HepG2 (cell line): Measurements from ENCODE around the gene LYZL2. TPM values are rescaled to one million over a fixed set of nuclear protein-coding genes. Genes with fewer than 3 reads are reported as not detected.
A peak's percentile ranks its signal among the peaks of the same experiment; 100 is the strongest.

Experiments
- ATAC-seq: fragments of 200-7000 bp; cut with Tn5 transposase; 3 replicates; pipeline ENCODE4 v1.9.1; 2020; ENCODE audit warnings: mild to moderate bottlenecking, moderate library complexity
- BruUV-seq: library from RNA; stranded (reverse); fragments of 400-500 nt; replicated peaks from 2 replicates; lab custom pipeline; 2021; lab: Mats Ljungman, UMichigan
- CTCF ChIA-PET: fragments of 300-600 bp; formaldehyde crosslinking; extraction: SDS; loops from one replicate; lab custom pipeline; 2021; ENCODE audit warnings: low total read pairs, inconsistent platforms, low intra/inter-chr PET ratio; lab: Yijun Ruan, JAX
- POLR2A ChIA-PET: fragments of 350-600 bp; sonication (Branson Sonifier 250); formaldehyde crosslinking; loops from one replicate; lab custom pipeline; 2020; ENCODE audit warnings: antibody characterized with exemption, inconsistent platforms; lab: Yijun Ruan, JAX
- DNase-seq: peaks from one replicate; pipeline ENCODE4 v3.0.0-alpha.2; 2015; ENCODE audit warnings: low spot score
- FAIRE-seq: peaks from 3 replicates; lab custom pipeline; 2011; peaks lifted over from hg19 to GRCh38; lab: Jason Lieb, UNC
- H2AFZ ChIP-seq: one replicate; pipeline ENCODE4 v1.6.1; 2011; ENCODE audit warnings: low read length, inconsistent platforms
- H3K27ac ChIP-seq: fragments of 300-600 bp; 3 replicates; pipeline ENCODE4 v1.8.0; 2011; ENCODE audit warnings: mixed run types, mild to moderate bottlenecking, mixed read lengths, low read length, inconsistent platforms; ENCODE audit not compliant: insufficient read depth; ENCODE audit errors: extremely low read length
- H3K27me3 ChIP-seq, 2 experiments: fragments of 200-600 bp in 1 of 2; 2 replicates in 1 of 2; 3 replicates in 1 of 2; pipeline versions ENCODE4 v1.6.0 to v1.8.0; 2011; ENCODE audit warnings: low read length in 2 of 2, mild to moderate bottlenecking in 2 of 2, moderate library complexity in 2 of 2, inconsistent platforms in 1 of 2; ENCODE audit not compliant: insufficient read depth in 2 of 2, control insufficient read depth in 1 of 2
- H3K36me3 ChIP-seq, 2 experiments: fragments of 200-600 bp in 1 of 2; replicated peaks in 1 of 2; 2 replicates in 1 of 2; 3 replicates in 1 of 2; pipeline versions ENCODE4 v1.5.1 to v1.8.0; 2011; ENCODE audit warnings: low read length in 2 of 2, inconsistent platforms in 1 of 2; ENCODE audit not compliant: insufficient read depth in 2 of 2, control insufficient read depth in 1 of 2
- H3K4me1 ChIP-seq: 2 replicates; pipeline ENCODE4 v1.5.1; 2012; ENCODE audit warnings: low read length, inconsistent platforms; ENCODE audit not compliant: insufficient read depth
- H3K4me2 ChIP-seq: 2 replicates; pipeline ENCODE4 v1.6.0; 2011; ENCODE audit warnings: low read depth, low read length, inconsistent platforms
- H3K4me3 ChIP-seq, 3 experiments: fragments of 200-600 bp in 1 of 3; sonication (generic), shearing (Covaris generic) in 1 of 3; replicated peaks in 1 of 3; 2 replicates each; pipeline ENCODE4 v1.5.1; 2011 to 2016; ENCODE audit warnings: low read length in 3 of 3, inconsistent platforms in 2 of 3, low read depth in 2 of 3, mild to moderate bottlenecking in 2 of 3, control low read depth in 1 of 3, mixed read lengths in 1 of 3; ENCODE audit not compliant: insufficient read depth in 1 of 3
- H3K79me2 ChIP-seq: one replicate; pipeline ENCODE4 v1.6.1; 2011; ENCODE audit warnings: low read length, inconsistent platforms; ENCODE audit not compliant: insufficient read depth
- H3K9ac ChIP-seq: 2 replicates; pipeline ENCODE4 v1.6.0; 2011; ENCODE audit warnings: mild to moderate bottlenecking, low read depth, low read length, inconsistent platforms; ENCODE audit not compliant: insufficient read depth
- H3K9me3 ChIP-seq: 2 replicates; pipeline ENCODE4 v1.5.1; 2012; ENCODE audit warnings: mild to moderate bottlenecking, low read length
- H4K20me1 ChIP-seq: 2 replicates; pipeline ENCODE4 v1.6.0; 2011; ENCODE audit warnings: inconsistent platforms, mild to moderate bottlenecking, low read length, moderate library complexity; ENCODE audit not compliant: insufficient read depth
- CEBPZ ChIP-seq: IDR thresholded peaks from 2 replicates; pipeline ENCODE4 v1.6.1; 2012; ENCODE audit warnings: low read length, improper control_type of control experiment
- CENPBD1 ChIP-seq: sonication (generic); formaldehyde crosslinking; IDR thresholded peaks from 2 replicates; pipeline ENCODE4 v1.8.0; 2022; ENCODE audit warnings: missing genetic modification reagents, low read depth, mild to moderate bottlenecking, borderline replicate concordance
- ETV5 ChIP-seq: IDR thresholded peaks from 2 replicates; pipeline ENCODE4 v1.6.1; 2018; ENCODE audit warnings: missing biosample characterization, missing genetic modification reagents, inconsistent platforms, borderline replicate concordance
- HNRNPLL ChIP-seq: fragments of 200-400 bp; formaldehyde crosslinking; IDR thresholded peaks from 2 replicates; pipeline ENCODE4 v1.6.1; 2017; ENCODE audit warnings: mild to moderate bottlenecking, low read depth, low read length; ENCODE audit not compliant: poor library complexity, severe bottlenecking
- MAFK ChIP-seq, 2 experiments: IDR thresholded peaks in 1 of 2; conservative IDR thresholded peaks in 1 of 2; 2 replicates each; pipeline ENCODE4 v1.6.1; 2011; ENCODE audit warnings: improper control_type of control experiment in 2 of 2, low read length in 2 of 2
- PAWR ChIP-seq: sonication (generic); formaldehyde crosslinking; IDR thresholded peaks from 2 replicates; pipeline ENCODE4 v1.4.0; 2020; ENCODE audit warnings: missing genetic modification reagents, mild to moderate bottlenecking, borderline replicate concordance
- SPEN ChIP-seq: sonication (generic); formaldehyde crosslinking; IDR thresholded peaks from 2 replicates; pipeline ENCODE4 v1.5.1; 2020; ENCODE audit warnings: low read depth, mild to moderate bottlenecking, missing genetic modification reagents
- ZNF441 ChIP-seq: sonication (generic); formaldehyde crosslinking; IDR thresholded peaks from 2 replicates; pipeline ENCODE4 v1.7.0; 2021; ENCODE audit warnings: missing genetic modification reagents, borderline replicate concordance
- ZNF569 ChIP-seq: sonication (generic); formaldehyde crosslinking; IDR thresholded peaks from 2 replicates; pipeline ENCODE4 v1.5.0; 2020; ENCODE audit warnings: mild to moderate bottlenecking, missing genetic modification reagents, moderate library complexity, borderline replicate concordance
- ZNF879 ChIP-seq: sonication (generic); formaldehyde crosslinking; IDR thresholded peaks from 2 replicates; pipeline ENCODE4 v1.8.1; 2023; ENCODE audit warnings: missing genetic modification reagents
- ZNF883 ChIP-seq: sonication (generic); formaldehyde crosslinking; IDR thresholded peaks from 2 replicates; pipeline ENCODE4 v1.5.1; 2020; ENCODE audit warnings: mild to moderate bottlenecking, missing genetic modification reagents; ENCODE audit errors: not compliant biosample characterization
- ZSCAN5A ChIP-seq: sonication (generic); formaldehyde crosslinking; IDR thresholded peaks from 2 replicates; pipeline ENCODE4 v1.8.0; 2022; ENCODE audit warnings: mild to moderate bottlenecking, missing genetic modification reagents, borderline replicate concordance
- WGBS: methylation state at CpG from one replicate; pipeline ENCODE4 v1.1.6; 2017; ENCODE audit warnings: low lambda C conversion rate; 5-methylcytosine and 5-hydroxymethylcytosine counted together
- in situ Hi-C: cut with HindIII; loops from 2 replicates; pipeline ENCODE4 v1.10.0; 2017; ENCODE audit warnings: low pct_unique_long_range_greater_than_20kb; ENCODE audit not compliant: extremely low pct_ligation_motif_present
- intact Hi-C: fragments of 100-400 bp; cut with micrococcal nuclease; formaldehyde crosslinking; loops from one replicate; pipeline ENCODE4 v1.10.0; 2022; ENCODE audit not compliant: unreplicated experiment
- polyA plus RNA-seq, 8 experiments: library from polyadenylated mRNA; depleted of rRNA in 3 of 8; stranded (reverse) in 7 of 8; unstranded in 1 of 8; fragments of >200 nt; fragmentation: Illumina TruSeq in 4 of 8; extraction: Trizol in 4 of 8; gene quantifications; 2 replicates each; pipeline versions ENCODE4 v1.2.1 to v1.2.3, GENCODE V29; 2011 to 2016; ENCODE audit warnings: low read depth in 4 of 8, missing spikeins in 1 of 8, mixed read lengths in 1 of 8; ENCODE audit not compliant: insufficient read depth in 1 of 8
- total RNA-seq, 5 experiments: library from RNA; depleted of rRNA; stranded (reverse); fragments of >200 nt; fragmentation: Illumina TruSeq; extraction: Trizol; gene quantifications; 2 replicates each; pipeline ENCODE4 v1.2.3, GENCODE V29; 2016; ENCODE audit warnings: low read depth in 1 of 5

Gene LYZL2
- total and polyA plus RNA-seq, 2 of the 13 experiments (the other 11 are each of a cell fraction or from before 2014, with no cell fraction given), result 0.20 to 0.63 TPM

GRCh38 chr10:30631188-30631587 is 1.6 kb upstream of the LYZL2 start:
- ATAC-seq (no peak), DNase-seq (no peak), FAIRE-seq (no peak)
- ChIA-PET CTCF (no interaction called here), POLR2A (no interaction called here)
- intact Hi-C loops, result no loop called here
- no TSS peak for BruUV-seq
- Histone ChIP-seq H3K4me2 (no peak overlapping the region), H3K36me3 (no peaks in the 10 kb centered on the region), H2AFZ (no peak overlapping the region), H3K79me2 (no peaks in the 10 kb centered on the region), H3K9ac (no peak overlapping the region), H3K4me1 (peaks cover 10% of the 10 kb centered on the region), H3K4me3 (no peak overlapping the region), H4K20me1 (no peaks in the 10 kb centered on the region), H3K27ac (no peak overlapping the region), H3K9me3 (no peaks in the 10 kb centered on the region), H3K27me3 (no peaks in the 10 kb centered on the region)
- 53% methylated on average over 4 of the region's 4 CpGs for WGBS
- peak in 1 of 2 experiments; percentile 35; a peak in 1 of 4 replicates for TF ChIP-seq MAFK (conservative IDR thresholded peaks at IDR 0.05 in 1 of 2, IDR thresholded peaks at IDR 0.05 in 1 of 2; ENCODE audit: low read length in 2 of 2)
- no peak for TF ChIP-seq PAWR (CRISPR knock-in tag)
- in situ Hi-C loops, result no loop called here

GRCh38 chr10:30630571-30630970 is 1.0 kb upstream of the LYZL2 start:
- DNase-seq (no peak), FAIRE-seq (no peak), ATAC-seq (no peak)
- no peak overlapping the region for H2AFZ ChIP-seq
- H3K36me3 ChIP-seq, result no peaks in the 10 kb centered on the region
- H3K9ac ChIP-seq, result no peak overlapping the region
- WGBS, result 83% methylated on average over 2 of the region's 2 CpGs
- H3K27ac ChIP-seq, result no peak overlapping the region
- no TSS peak for BruUV-seq
- no peaks in the 10 kb centered on the region for H4K20me1 ChIP-seq
- no peaks in the 10 kb centered on the region for H3K9me3 ChIP-seq
- H3K4me1 ChIP-seq, result peaks cover 13% of the 10 kb centered on the region
- no peak overlapping the region for H3K4me3 ChIP-seq
- no peaks in the 10 kb centered on the region for H3K27me3 ChIP-seq
- no peaks in the 10 kb centered on the region for H3K79me2 ChIP-seq
- no peak overlapping the region for H3K4me2 ChIP-seq
- POLR2A ChIA-PET, result no interaction called here
- CTCF ChIA-PET, result no interaction called here
- in situ Hi-C loops, result no loop called here
- intact Hi-C loops, result no loop called here
- TF ChIP-seq ZNF879 (CRISPR knock-in tag) (no peak), ETV5 (CRISPR knock-in tag) (no peak), ZSCAN5A (CRISPR knock-in tag) (no peak), HNRNPLL (no peak), ZNF441 (no peak), ZNF883 (CRISPR knock-in tag) (no peak), CEBPZ (no peak), CENPBD1 (CRISPR knock-in tag) (no peak), ZNF569 (CRISPR knock-in tag) (no peak), SPEN (no peak)
